K562 (cell line): ENCODE results near the gene MSS51. TPM values are rescaled to one million over a fixed set of nuclear protein-coding genes. Genes with fewer than 3 reads are reported as not detected.
A peak's percentile ranks its signal among the peaks of the same experiment; 100 is the strongest.

Experiments used
- ATAC-seq: fragments of 200-7000 bp; cut with Tn5 transposase; 3 replicates; pipeline ENCODE4 v1.9.1; 2020; ENCODE audit warnings: moderate library complexity
- BruUV-seq: library from RNA; stranded (reverse); fragments of 400-500 nt; replicated peaks from 2 replicates; lab custom pipeline; 2021; lab: Mats Ljungman, UMichigan
- CTCF ChIA-PET: fragments of 300-600 bp; formaldehyde crosslinking; extraction: SDS; loops from one replicate; lab custom pipeline; 2021; ENCODE audit warnings: low intra/inter-chr PET ratio; lab: Yijun Ruan, JAX
- POLR2A ChIA-PET: fragments of 300-600, 350-650 bp; sonication (Branson Sonifier 250); formaldehyde crosslinking; extraction: SDS; loops from one replicate; lab custom pipeline; 2021; ENCODE audit warnings: antibody characterized with exemption, inconsistent platforms; lab: Yijun Ruan, JAX
- DNase-seq, 4 experiments: peaks; one replicate each; pipeline versions ENCODE4 v3.0.0 to v3.0.0-alpha.2; 2011 to 2018; ENCODE audit warnings: low spot score in 3 of 4, mixed read lengths in 3 of 4; ENCODE audit errors: extremely low read depth in 1 of 4
- FAIRE-seq: peaks from 2 replicates; lab custom pipeline; 2011; peaks lifted over from hg19 to GRCh38; lab: Jason Lieb, UNC
- H2AFZ ChIP-seq: 2 replicates; pipeline ENCODE4 v1.6.0; 2011; ENCODE audit warnings: low read depth, low read length, control low read depth, inconsistent platforms
- H3K27ac ChIP-seq: fragments of 200-600 bp; 3 replicates; pipeline ENCODE4 v1.8.0; 2011; ENCODE audit warnings: low read depth, mild to moderate bottlenecking, control low read depth, inconsistent platforms, low read length, moderate library complexity, mixed read lengths; ENCODE audit errors: extremely low read depth
- H3K27me3 ChIP-seq, 2 experiments: fragments of 300-600 bp in 1 of 2; 2 replicates in 1 of 2; 3 replicates in 1 of 2; pipeline versions ENCODE4 v1.6.0 to v1.8.0; 2011; ENCODE audit warnings: inconsistent platforms in 2 of 2, low read length in 2 of 2, mild to moderate bottlenecking in 1 of 2, mixed read lengths in 1 of 2, moderate library complexity in 1 of 2; ENCODE audit not compliant: control insufficient read depth in 2 of 2, insufficient read depth in 2 of 2
- H3K36me3 ChIP-seq: fragments of 300-600 bp; 3 replicates; pipeline ENCODE4 v1.8.0; 2011; ENCODE audit warnings: mild to moderate bottlenecking, low read length, inconsistent platforms; ENCODE audit not compliant: control insufficient read depth, insufficient read depth
- H3K4me1 ChIP-seq, 2 experiments: fragments of 200-600 bp in 1 of 2; replicated peaks in 1 of 2; 2 replicates in 1 of 2; 3 replicates in 1 of 2; pipeline versions ENCODE4 v1.5.1 to v1.8.0; 2011; ENCODE audit warnings: inconsistent platforms in 2 of 2, low read length in 2 of 2, mild to moderate bottlenecking in 1 of 2, mixed read lengths in 1 of 2, moderate library complexity in 1 of 2; ENCODE audit not compliant: control insufficient read depth in 2 of 2, insufficient read depth in 2 of 2
- H3K4me2 ChIP-seq: 2 replicates; pipeline ENCODE4 v1.6.1; 2011; ENCODE audit warnings: low read length, control low read depth, inconsistent platforms, mixed read lengths; ENCODE audit not compliant: insufficient read depth
- H3K4me3 ChIP-seq: fragments of 200-600 bp; sonication (generic), shearing (Covaris generic); 2 replicates; pipeline ENCODE4 v1.5.1; 2016; ENCODE audit warnings: control low read depth, inconsistent platforms
- H3K79me2 ChIP-seq: fragments of 200-600 bp; 3 replicates; pipeline ENCODE4 v1.8.0; 2011; ENCODE audit warnings: low read length, inconsistent platforms; ENCODE audit not compliant: control insufficient read depth, insufficient read depth
- H3K9ac ChIP-seq, 2 experiments: 2 replicates each; pipeline versions ENCODE4 v1.6.0 to v1.6.1; 2011; ENCODE audit warnings: low read depth in 2 of 2, low read length in 2 of 2, control low read depth in 1 of 2, inconsistent platforms in 1 of 2, mild to moderate bottlenecking in 1 of 2, mixed read lengths in 1 of 2; ENCODE audit not compliant: insufficient read depth in 1 of 2
- H3K9me1 ChIP-seq: one replicate; pipeline ENCODE4 v1.6.0; 2011; ENCODE audit warnings: inconsistent platforms, mild to moderate bottlenecking, low read length, moderate library complexity; ENCODE audit not compliant: control insufficient read depth, insufficient read depth
- H3K9me3 ChIP-seq: replicated peaks from 2 replicates; pipeline ENCODE4 v1.5.1; 2011; ENCODE audit warnings: low read depth, low read length, inconsistent platforms; ENCODE audit not compliant: control insufficient read depth, insufficient read depth
- H4K20me1 ChIP-seq: replicated peaks from 2 replicates; pipeline ENCODE4 v1.6.1; 2011; ENCODE audit warnings: low read length, inconsistent platforms, mixed read lengths; ENCODE audit not compliant: control insufficient read depth, insufficient read depth
- CREB5 ChIP-seq: fragments of 250-450 bp; sonication (Bioruptor Pico); IDR thresholded peaks from 2 replicates; pipeline ENCODE4 v1.5.0; 2020; ENCODE audit warnings: mild to moderate bottlenecking
- CTCF ChIP-seq, 3 experiments: IDR thresholded peaks in 2 of 3; conservative IDR thresholded peaks in 1 of 3; 2 replicates each; pipeline ENCODE4 v1.5.1; 2011 to 2012; ENCODE audit warnings: low read length in 3 of 3, mild to moderate bottlenecking in 3 of 3, control low read depth in 2 of 3, improper control_type of control experiment in 1 of 3, inconsistent platforms in 1 of 3, low read depth in 1 of 3, mixed read lengths in 1 of 3, moderate library complexity in 1 of 3; ENCODE audit not compliant: insufficient read depth in 2 of 3
- CUX1 ChIP-seq: fragments of 200-800 bp; sonication (Bioruptor generic); IDR thresholded peaks from 2 replicates; pipeline ENCODE4 v1.6.1; 2016; ENCODE audit warnings: missing genetic modification characterization, missing compliant biosample characterization
- DEAF1 ChIP-seq: fragments of 450-650 bp; formaldehyde crosslinking; IDR thresholded peaks from 2 replicates; pipeline ENCODE4 v1.4.0; 2020; ENCODE audit warnings: mild to moderate bottlenecking, moderate library complexity
- ETS2 ChIP-seq: IDR thresholded peaks from 2 replicates; pipeline ENCODE4 v1.6.1; 2016; ENCODE audit warnings: borderline replicate concordance, missing genetic modification characterization, mild to moderate bottlenecking, moderate library complexity, missing compliant biosample characterization; ENCODE audit not compliant: poor library complexity, severe bottlenecking
- GATAD2B ChIP-seq: fragments of 450-650 bp; IDR thresholded peaks from 2 replicates; pipeline ENCODE4 v1.6.1; 2017; ENCODE audit warnings: mild to moderate bottlenecking, borderline replicate concordance
- PKNOX1 ChIP-seq: fragments of 450-650 bp; IDR thresholded peaks from 2 replicates; pipeline ENCODE4 v1.6.1; 2016
- SRF ChIP-seq, 2 experiments: fragments of 250-450, 450-650 bp in 1 of 2; sonication (Bioruptor Pico) in 1 of 2; sonication (generic) in 1 of 2; formaldehyde crosslinking; IDR thresholded peaks; 2 replicates each; pipeline versions ENCODE4 v1.5.0 to v1.5.1; 2020 to 2022; ENCODE audit warnings: mild to moderate bottlenecking in 1 of 2, missing genetic modification reagents in 1 of 2
- TBL1XR1 ChIP-seq, 2 experiments: IDR thresholded peaks; 2 replicates each; pipeline ENCODE4 v1.6.1; 2012; ENCODE audit warnings: improper control_type of control experiment in 2 of 2, low read length in 2 of 2, mild to moderate bottlenecking in 1 of 2
- WGBS: fragments of 100-300 bp; shearing (Covaris generic); methylation state at CpG from one replicate; pipeline ENCODE4 v1.1.6; 2016; ENCODE audit warnings: low coverage, mixed read lengths; ENCODE audit not compliant: insufficient coverage; ENCODE audit errors: missing lambda C conversion rate; 5-methylcytosine and 5-hydroxymethylcytosine counted together
- in situ Hi-C: fragments of 300-500 bp; cut with MboI; formaldehyde crosslinking; loops from 4 replicates; pipeline ENCODE4 v1.15.0; 2018; ENCODE audit warnings: inconsistent platforms, mixed read lengths
- intact Hi-C: fragments of 100-400 bp; cut with micrococcal nuclease; formaldehyde crosslinking; loops from 2 replicates; pipeline ENCODE4 v1.14.2; 2022
- polyA plus RNA-seq, 8 experiments: library from polyadenylated mRNA; depleted of rRNA in 4 of 8; stranded (reverse) in 5 of 8; unstranded in 3 of 8; fragments of >200 nt; fragmentation: Nextera tagmentation in 2 of 8; fragmentation: Illumina TruSeq in 1 of 8; extraction: Ambion mirVana in 2 of 8; extraction: Trizol in 1 of 8; gene quantifications; 2 replicates each; pipeline versions ENCODE4 v1.2.1 to v1.2.3, GENCODE V29; 2011 to 2014; ENCODE audit warnings: inconsistent platforms in 1 of 8, missing spikeins in 1 of 8
- total RNA-seq, 7 experiments: library from RNA; depleted of rRNA in 6 of 7; stranded (reverse); fragments of >200 nt in 6 of 7; fragmentation: Illumina TruSeq in 2 of 7; extraction: Trizol in 2 of 7; gene quantifications; 2 replicates each; pipeline versions ENCODE4 v1.2.1 to v1.2.3, GENCODE V29; 2011 to 2021; ENCODE audit warnings: low replicate concordance in 1 of 7

Gene MSS51
- total and polyA plus RNA-seq, 9 of the 15 experiments (the other 6 are each of a cell fraction or from before 2014, with no cell fraction given): 0.28 to 1.8 (median 1.2) TPM

- ATAC-seq (peak; percentile 90), FAIRE-seq (no peak), DNase-seq (peak; percentile 36 to 53 (median 48))
- no peaks in the 10 kb centered on the region for H3K27me3 ChIP-seq
- H3K9me1 ChIP-seq: no peaks in the 10 kb centered on the region
- no peak overlapping the region for H3K4me2 ChIP-seq
- H2AFZ ChIP-seq: no peak overlapping the region
- no peaks in the 10 kb centered on the region for H3K9me3 ChIP-seq
- BruUV-seq: no TSS peak
- no peak overlapping the region for H3K9ac ChIP-seq
- in situ Hi-C loops: no loop called here
- peaks cover 57% of the 10 kb centered on the region for H3K36me3 ChIP-seq
- no peak overlapping the region for H3K4me3 ChIP-seq
- H3K79me2 ChIP-seq: peaks cover 40% of the 10 kb centered on the region
- no peaks in the 10 kb centered on the region for H4K20me1 ChIP-seq
- POLR2A ChIA-PET: interaction anchor here (0.6 to 1.6 kb wide), 5 partner anchors 12 to 343 kb away, joined by 3 to 5 read pairs (median 3); partner anchors contain the start of gene MRPS16
- intact Hi-C loops: no loop called here
- 93% methylated on average over 6 of the region's 6 CpGs for WGBS
- CTCF ChIA-PET: no interaction called here
- H3K4me1 ChIP-seq: no peaks in the 10 kb centered on the region
- H3K27ac ChIP-seq: no peak overlapping the region
- no peak for TF ChIP-seq GATAD2B
- no peak for TF ChIP-seq CREB5 (CRISPR knock-in tag)
- no peak for TF ChIP-seq CUX1 (CRISPR knock-in tag)
- no peak for TF ChIP-seq TBL1XR1 (IDR thresholded peaks at IDR 0.05; ENCODE audit: low read length in 2 of 2)
- no peak for TF ChIP-seq DEAF1 (CRISPR knock-in tag)
- TF ChIP-seq SRF (CRISPR knock-in tag; IDR thresholded peaks at IDR 0.05): no peak
- no peak for TF ChIP-seq PKNOX1
- peak; percentile 67 to 80 (median 71) for TF ChIP-seq CTCF (IDR thresholded peaks at IDR 0.05 in 2 of 3, conservative IDR thresholded peaks at IDR 0.05 in 1 of 3; ENCODE audit: insufficient read depth in 2 of 3, low read depth in 1 of 3, low read length in 3 of 3)
- no peak for TF ChIP-seq ETS2 (tag)
These were observed 35.3 kb downstream of the MSS51 start for GRCh38 chr10:73398024-73398423.
